ENCODE data around the gene HPSE2. TPM values are rescaled to one million over a fixed set of nuclear protein-coding genes. Genes with fewer than 3 reads are reported as not detected.
"Not testable (repeated sequence)": the region's sequence is repeated elsewhere in the genome, so short reads cannot be mapped to it uniquely, and the experiment has no call there.

HPSE2 gene
- total RNA-seq, 2 donors from 2014 or later: 0.76 to 2.8 TPM

- intact Hi-C loops (cut with DNase I, micrococcal nuclease): no loop called here
- peak; percentile 67 for ATAC-seq
- DNase-seq: no peak
Observed at GRCh38 chr10:98510412-98510995, 725.1 kb downstream of the HPSE2 start.

DNA sequence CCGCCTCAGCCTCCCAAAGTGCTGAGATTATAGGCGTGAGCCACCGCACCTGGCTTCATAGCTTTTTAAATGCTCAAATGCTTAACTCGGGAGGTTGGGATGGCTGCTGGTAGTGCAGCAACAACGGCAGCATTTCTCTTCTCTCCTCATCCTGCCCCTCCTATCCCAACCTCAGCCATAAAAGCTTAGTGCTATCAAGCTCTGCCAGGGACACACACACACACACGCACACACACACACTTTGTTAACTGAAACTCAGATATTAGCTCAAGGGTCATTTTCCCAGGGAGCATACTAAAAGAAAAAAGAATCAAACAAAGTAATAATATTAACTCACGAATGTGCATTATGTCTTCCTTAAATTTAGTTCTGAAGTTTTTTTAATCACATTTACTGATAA lies 725.9 kb downstream of the HPSE2 start:
- ATAC-seq (peak; percentile 97), DNase-seq (peak; percentile 57 to 75)
- intact Hi-C loops (cut with DNase I, micrococcal nuclease): no loop called here

DNA sequence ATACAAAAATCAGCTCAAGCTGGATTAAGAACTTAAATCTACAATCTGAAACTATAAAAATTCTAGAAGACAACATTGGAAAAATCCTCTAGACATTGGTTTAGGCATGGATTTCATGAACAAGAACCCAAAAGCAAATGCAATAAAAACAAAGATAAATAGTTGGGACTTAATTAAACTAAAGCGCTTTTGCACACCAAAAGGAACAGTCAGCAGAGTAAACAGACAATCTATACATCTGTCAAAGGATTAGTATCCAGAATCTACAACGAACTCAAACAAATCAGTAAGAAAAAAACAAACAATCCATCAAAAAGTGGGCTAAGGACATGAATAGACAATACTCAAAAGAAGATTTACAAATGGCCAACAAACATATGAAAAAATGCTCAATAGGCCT lies 733.1 kb downstream of the HPSE2 start:
- ATAC-seq; intact Hi-C loops (cut with DNase I, micrococcal nuclease); DNase-seq: not testable (repeated sequence)

DNA sequence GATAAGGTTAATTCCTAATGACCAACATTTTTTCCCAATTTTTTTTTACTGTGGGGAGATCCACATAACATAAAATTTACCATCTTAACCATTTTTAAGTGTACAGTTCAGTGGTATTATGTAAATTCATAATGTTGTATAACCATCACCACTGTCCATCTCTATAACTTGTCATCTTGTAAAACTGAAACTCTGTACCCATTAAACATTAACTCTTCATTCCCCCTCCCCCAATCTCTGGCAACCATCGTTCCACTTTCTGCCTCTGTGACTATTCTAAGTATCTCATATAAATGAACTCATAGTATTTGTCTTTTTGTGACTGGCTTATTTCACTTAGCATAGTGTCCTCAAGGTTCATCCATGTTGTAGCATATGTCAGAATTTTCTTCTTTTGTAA lies 742.9 kb downstream of the HPSE2 start:
- ATAC-seq (no peak), DNase-seq (no peak)
- intact Hi-C loops (cut with DNase I, micrococcal nuclease): no loop called here

GRCh38 chr10:98489561-98490481 lies 745.8 kb downstream of the HPSE2 start:
- ATAC-seq: no peak
- intact Hi-C loops (cut with DNase I, micrococcal nuclease): no loop called here

DNA sequence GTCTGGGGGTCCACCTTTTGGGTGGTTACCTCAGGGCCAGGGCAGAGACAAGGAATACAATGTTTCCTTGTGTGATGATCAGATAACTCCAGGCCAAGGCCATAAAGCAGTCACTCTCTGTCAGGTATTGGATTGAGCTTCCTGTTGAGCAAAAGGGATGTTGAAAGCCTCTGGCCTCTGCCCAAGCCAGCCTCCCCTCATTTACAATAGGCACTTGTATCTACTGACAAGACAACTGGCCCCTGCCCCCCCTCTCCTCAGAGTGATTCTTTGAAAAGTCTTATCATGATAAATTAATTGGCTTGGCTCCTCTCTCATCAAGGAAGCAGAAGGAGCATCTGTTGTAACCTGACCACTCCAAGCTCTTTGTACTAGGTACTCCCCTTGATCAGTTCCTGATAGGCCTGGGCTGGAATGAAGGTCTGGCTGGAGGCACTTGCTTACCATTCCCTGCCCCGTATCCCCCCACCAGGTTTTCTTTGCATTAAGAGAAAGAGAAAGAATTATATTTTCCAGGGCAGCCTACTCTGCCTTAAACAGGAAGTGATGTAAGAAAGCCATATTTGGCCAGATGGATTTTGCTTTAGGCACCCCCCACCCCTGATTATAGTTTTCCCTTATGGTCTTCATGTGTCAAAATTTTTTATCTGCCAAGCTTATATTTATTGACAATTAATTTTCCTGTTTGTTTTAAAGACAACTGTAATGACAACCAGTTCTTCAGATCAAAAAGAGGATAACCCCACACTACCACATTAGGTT lies 746.8 kb downstream of the HPSE2 start:
- peak; percentile 60 for ATAC-seq

More at GRCh38 chr10:98489561-98490481, 745.8 kb downstream of the HPSE2 start:
- DNase-seq: no peak

GRCh38 chr10:98487649-98488048 lies 748.0 kb downstream of the HPSE2 start:
- ATAC-seq (no peak), DNase-seq (no peak)
- intact Hi-C loops (cut with DNase I, micrococcal nuclease): no loop called here

More for the DNA sequence above, 746.8 kb downstream of the HPSE2 start:
- intact Hi-C loops (cut with DNase I, micrococcal nuclease): no loop called here
- no peak for DNase-seq

GRCh38 chr10:98486421-98486820 lies 749.2 kb downstream of the HPSE2 start:
- intact Hi-C loops (cut with DNase I, micrococcal nuclease): no loop called here
- DNase-seq (no peak), ATAC-seq (no peak)

DNA sequence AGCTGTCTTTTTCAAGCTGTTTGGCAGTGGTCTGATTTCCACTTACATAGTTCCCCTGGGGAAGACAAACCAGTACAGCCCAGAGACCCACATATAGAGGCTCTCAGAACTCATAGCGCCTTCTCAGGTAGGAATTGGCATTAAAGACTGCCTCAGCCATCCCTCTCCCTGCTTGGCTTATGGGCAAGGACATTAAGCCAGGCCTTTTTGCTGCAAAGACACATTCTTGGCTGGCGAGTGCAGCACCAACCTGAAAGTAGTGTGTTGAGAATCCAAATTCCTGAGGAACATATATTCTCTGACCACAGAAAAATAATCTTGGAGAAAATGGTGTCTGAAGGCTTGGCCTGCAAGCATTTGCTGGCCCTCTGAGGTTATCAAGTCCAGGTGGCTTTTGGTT lies 749.7 kb downstream of the HPSE2 start:
- no peak for ATAC-seq
- no peak for DNase-seq
- intact Hi-C loops (cut with DNase I, micrococcal nuclease): no loop called here

- intact Hi-C loops (cut with DNase I, micrococcal nuclease): no loop called here
- no peak for DNase-seq
- ATAC-seq: no peak
Observed at GRCh38 chr10:98483658-98484057, 752.0 kb downstream of the HPSE2 start.

DNA sequence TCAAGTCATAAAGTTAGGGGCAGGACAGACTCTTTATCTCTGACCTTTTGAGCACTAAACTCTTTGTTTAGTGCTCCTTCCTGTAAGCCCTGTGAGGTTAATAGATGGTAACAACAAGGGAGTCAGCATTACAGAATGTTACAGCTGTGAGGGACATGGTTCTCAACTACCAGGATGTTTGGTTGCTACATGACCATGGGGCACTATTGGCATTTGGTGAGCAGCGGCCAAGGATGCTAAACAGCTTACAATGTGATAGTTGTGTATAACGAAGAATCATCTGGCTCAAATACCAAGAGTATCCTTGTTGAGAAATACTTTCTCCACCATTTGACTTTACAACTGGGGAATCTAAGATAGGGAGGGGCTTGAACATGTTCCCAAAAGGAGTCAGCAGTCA lies 753.6 kb downstream of the HPSE2 start:
- ATAC-seq (no peak), DNase-seq (no peak)
- intact Hi-C loops (cut with DNase I, micrococcal nuclease): no loop called here

DNA sequence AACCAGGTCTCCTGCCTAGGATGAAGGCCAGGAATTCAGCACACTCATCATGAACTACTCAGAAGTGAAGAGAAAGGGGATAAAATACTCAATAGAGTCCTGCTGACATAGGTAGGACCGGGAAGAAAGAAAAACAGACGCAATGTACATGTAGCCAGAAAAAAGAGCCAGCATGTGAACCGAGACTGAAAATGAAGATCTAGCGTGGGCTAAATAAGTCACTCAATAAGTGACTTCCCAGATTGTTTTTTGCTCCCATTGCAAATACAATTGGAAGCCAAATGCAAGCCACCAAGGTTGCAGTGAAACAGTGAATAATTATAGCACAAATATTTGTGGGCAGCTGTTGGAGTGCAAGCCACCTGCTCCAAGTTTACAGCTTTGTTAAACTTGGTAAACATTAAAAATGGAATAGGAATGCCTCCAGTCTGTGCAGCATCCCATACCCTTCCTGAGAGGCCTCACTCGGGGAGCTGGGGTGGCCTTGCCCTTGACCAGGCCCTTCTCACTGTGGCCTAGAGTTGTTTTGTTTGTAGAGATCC lies 754.2 kb downstream of the HPSE2 start:
- intact Hi-C loops (cut with DNase I, micrococcal nuclease): no loop called here
- no peak for DNase-seq
- ATAC-seq: no peak

GRCh38 chr10:98478430-98479222 lies 757.0 kb downstream of the HPSE2 start:
- DNase-seq (no peak), ATAC-seq (no peak)
- intact Hi-C loops (cut with DNase I, micrococcal nuclease): no loop called here

- DNase-seq: no peak
- intact Hi-C loops (cut with DNase I, micrococcal nuclease): no loop called here
- no peak for ATAC-seq
Observed at GRCh38 chr10:98477861-98478260, 757.8 kb downstream of the HPSE2 start.

- DNase-seq: no peak
- intact Hi-C loops (cut with DNase I, micrococcal nuclease): no loop called here
- ATAC-seq: no peak
Observed at GRCh38 chr10:98474628-98475027, 761.0 kb downstream of the HPSE2 start.

DNA sequence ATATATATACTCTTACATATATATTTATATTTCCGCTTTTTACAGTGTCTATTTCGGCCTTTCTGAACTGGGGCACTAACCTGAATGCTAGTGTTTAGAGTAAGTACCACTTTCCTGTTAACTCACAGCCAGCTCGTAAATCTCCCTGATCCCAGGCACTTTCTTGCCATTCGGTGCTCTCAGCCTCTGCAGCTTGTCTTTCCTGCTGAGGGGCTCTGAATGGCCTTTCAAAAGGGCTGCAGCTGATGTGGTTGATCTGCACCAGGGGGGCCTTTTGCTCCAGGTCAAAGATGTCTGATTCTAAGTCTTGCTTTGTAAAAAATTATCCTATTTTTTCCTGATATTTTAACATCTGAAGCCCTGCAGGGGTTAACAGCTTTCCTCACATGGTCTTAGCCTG lies 763.5 kb downstream of the HPSE2 start:
- DNase-seq (no peak), ATAC-seq (no peak)
- intact Hi-C loops (cut with DNase I, micrococcal nuclease): no loop called here

- intact Hi-C loops (cut with DNase I, micrococcal nuclease): no loop called here
- DNase-seq (no peak), ATAC-seq (no peak)
Observed at GRCh38 chr10:98470850-98471249, 764.8 kb downstream of the HPSE2 start.
